ENCODE results near the gene INAFM2.

- TF ChIP-seq CTCF (conservative IDR thresholded peaks at IDR 0.05; ENCODE audit: low read depth in 2 of 2), result no peak
- no peak for TF ChIP-seq CREB1 (CRISPR knock-in tag; IDR thresholded peaks at IDR 0.05; ENCODE audit: low read depth)
- no peak for TF ChIP-seq EZH2phosphoT487 (IDR thresholded peaks at IDR 0.05; ENCODE audit: unreplicated experiment)
These were observed 40.8 kb downstream of the INAFM2 start for GRCh38 chr15:40364251-40364650.

All from GM23338 (cell line).